ENCODE data around the gene DUSP19.
"Not testable (repeated sequence)": the region's sequence is repeated elsewhere in the genome, so short reads cannot be mapped to it uniquely, and the experiment has no call there.

DUSP19 gene

DNA sequence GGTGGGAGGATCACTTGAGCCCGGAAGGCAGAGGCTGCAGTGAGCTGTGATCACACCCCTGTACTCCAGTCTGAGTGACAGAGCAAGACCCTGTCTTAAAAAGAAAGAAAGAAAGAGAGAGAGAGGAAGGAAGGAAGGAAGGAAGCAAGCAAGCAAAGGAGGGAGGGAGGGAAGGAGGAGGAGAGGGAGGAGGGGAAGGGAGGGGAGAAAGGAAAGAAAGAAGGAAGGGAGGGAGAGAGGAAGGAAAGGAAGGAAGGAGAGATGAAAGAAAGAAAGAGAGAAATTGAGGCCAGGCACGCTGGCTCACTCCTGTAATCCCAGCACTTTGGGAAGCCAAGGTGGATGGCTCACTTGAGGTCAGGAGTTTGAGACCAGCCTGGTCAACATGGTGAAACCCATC lies 37.9 kb upstream of the DUSP19 start:
- Histone ChIP-seq H3K4me3 (ENCODE audit: low read depth, low read length) (no peak overlapping the region), H3K27me3 (replicated peaks) (no peaks in the 10 kb centered on the region), H3K36me3 (replicated peaks) (no peaks in the 10 kb centered on the region), H3K27ac (no peak overlapping the region)
- TF ChIP-seq, protein P1, sequence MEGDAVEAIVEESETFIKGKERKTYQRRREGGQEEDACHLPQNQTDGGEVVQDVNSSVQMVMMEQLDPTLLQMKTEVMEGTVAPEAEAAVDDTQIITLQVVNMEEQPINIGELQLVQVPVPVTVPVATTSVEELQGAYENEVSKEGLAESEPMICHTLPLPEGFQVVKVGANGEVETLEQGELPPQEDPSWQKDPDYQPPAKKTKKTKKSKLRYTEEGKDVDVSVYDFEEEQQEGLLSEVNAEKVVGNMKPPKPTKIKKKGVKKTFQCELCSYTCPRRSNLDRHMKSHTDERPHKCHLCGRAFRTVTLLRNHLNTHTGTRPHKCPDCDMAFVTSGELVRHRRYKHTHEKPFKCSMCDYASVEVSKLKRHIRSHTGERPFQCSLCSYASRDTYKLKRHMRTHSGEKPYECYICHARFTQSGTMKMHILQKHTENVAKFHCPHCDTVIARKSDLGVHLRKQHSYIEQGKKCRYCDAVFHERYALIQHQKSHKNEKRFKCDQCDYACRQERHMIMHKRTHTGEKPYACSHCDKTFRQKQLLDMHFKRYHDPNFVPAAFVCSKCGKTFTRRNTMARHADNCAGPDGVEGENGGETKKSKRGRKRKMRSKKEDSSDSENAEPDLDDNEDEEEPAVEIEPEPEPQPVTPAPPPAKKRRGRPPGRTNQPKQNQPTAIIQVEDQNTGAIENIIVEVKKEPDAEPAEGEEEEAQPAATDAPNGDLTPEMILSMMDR (IDR thresholded peaks at IDR 0.05; ENCODE audit: low read depth, low read length, missing control alignments): no peak
- no peak for DNase-seq
- in situ Hi-C loops (cut with HindIII; ENCODE audit: low pct_ligation_motif_present, low sequenced_read_pairs): no loop called here

DNA sequence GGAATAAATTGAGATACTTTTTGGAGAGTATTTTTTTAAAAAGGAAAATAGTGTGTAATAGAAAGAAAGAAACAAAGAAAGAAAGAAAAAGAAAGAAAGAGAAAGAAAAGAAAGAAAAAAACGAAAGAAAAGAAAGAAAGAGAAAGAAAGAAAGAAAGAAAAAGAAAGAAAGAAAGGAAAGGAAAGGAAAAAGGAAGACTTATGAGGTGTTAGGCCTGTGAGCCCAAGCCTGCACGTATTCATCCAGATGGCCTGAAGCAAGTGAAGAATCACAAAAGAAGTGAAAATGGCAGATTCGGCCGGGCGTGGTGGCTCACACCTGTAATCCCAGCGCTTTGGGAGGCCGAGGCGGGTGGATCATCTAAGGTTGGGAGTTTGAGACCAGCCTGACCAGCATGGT lies 35.0 kb upstream of the DUSP19 start:
- DNase-seq; in situ Hi-C loops (cut with HindIII; ENCODE audit: low pct_ligation_motif_present, low sequenced_read_pairs); H3K27ac ChIP-seq; H3K36me3 ChIP-seq (replicated peaks); H3K27me3 ChIP-seq (replicated peaks); H3K4me3 ChIP-seq (ENCODE audit: low read depth, low read length): not testable (repeated sequence)

DNA sequence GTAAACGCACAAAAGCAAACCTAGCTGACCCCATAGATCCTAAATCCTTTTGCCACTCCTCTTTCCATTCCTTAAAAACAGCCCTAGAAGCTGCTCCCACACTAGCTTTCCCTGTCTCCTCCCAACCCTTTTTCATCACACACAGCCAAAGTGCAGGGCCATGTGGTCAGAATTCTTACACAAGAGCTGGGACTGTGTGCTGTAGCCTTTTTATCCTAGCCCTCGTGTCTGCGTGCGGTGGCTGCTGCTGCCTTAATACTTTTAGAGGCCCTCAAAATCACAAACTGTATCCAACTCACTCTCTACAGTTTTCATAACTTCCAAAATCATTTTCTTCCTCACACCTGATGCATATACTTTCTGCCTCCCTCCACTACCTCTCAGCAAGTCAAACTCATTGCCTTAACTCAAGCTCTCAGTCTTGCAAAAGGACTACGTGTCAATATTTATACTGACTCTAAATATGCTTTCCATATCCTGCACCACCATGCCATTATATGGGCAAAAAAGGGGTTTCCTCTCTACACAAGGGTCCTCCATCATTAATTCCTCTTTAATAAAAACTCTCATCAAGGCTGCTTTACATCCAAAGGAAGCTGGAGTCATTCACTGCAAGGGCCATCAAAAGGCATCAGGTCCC lies 30.9 kb upstream of the DUSP19 start:
- H3K4me3 ChIP-seq (ENCODE audit: low read depth, low read length); in situ Hi-C loops (cut with HindIII; ENCODE audit: low pct_ligation_motif_present, low sequenced_read_pairs); H3K27ac ChIP-seq; H3K36me3 ChIP-seq (replicated peaks); DNase-seq; H3K27me3 ChIP-seq (replicated peaks): not testable (repeated sequence)

DNA sequence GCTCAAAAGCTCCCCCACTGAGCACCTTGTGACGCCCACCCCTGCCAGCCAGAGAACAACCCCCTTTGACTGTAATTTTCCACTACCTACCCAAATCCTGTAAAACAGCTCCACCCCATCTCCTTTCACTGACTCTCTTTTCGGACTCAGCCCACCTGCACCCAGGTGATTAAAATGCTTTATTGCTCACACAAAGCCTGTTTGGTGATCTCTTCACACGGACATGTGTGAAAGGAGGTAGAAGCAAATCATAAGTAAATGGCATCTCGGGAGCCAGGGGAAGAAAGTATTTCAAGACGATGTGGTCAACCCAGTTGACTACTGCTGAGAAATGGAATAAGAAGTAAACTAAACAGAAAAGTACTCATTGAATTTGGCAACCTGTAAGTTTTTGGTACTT lies 29.1 kb upstream of the DUSP19 start:
- Histone ChIP-seq H3K27ac (no peak overlapping the region), H3K36me3 (replicated peaks) (no peaks in the 10 kb centered on the region), H3K4me3 (ENCODE audit: low read depth, low read length) (no peak overlapping the region), H3K27me3 (replicated peaks) (no peaks in the 10 kb centered on the region)
- in situ Hi-C loops (cut with HindIII; ENCODE audit: low pct_ligation_motif_present, low sequenced_read_pairs): no loop called here
- TF ChIP-seq, protein P1 (IDR thresholded peaks at IDR 0.05; ENCODE audit: low read depth, low read length, missing control alignments): no peak
- no peak for DNase-seq

DNA sequence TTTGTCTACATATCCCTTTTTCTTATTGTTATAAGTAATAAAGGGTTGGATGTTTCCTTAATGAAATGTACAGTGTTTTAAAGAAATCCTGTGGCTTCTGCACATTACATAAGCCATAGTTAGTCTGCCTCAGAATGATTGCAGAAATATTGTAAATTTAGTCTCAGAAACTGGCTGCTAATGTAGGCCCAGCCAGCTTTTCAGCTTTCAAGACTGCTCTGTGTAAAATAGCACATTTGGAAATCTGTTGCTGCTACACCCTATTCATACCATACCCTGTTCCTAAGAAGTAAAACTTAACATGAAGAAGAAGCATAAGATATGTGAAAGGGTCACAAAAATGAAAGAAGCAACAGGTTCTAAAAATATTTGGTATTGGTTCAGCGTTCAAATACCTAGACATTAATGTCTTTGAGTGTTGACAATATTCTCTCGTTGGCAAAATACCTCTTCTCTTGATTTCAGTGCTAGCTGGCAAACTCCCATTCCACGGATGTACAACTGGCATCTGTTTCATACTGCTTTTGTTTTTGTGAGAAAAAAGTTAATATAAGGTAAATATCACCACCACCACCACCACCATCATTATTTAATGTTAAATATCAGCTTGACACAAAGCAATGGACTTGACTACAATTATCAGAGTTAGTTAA lies 21.1 kb upstream of the DUSP19 start:
- no peak overlapping the region for H3K4me3 ChIP-seq (ENCODE audit: low read depth, low read length)
- no peak for DNase-seq
- no peak overlapping the region for H3K27ac ChIP-seq
- TF ChIP-seq, protein P1 (IDR thresholded peaks at IDR 0.05; ENCODE audit: low read depth, low read length, missing control alignments): no peak
- no peaks in the 10 kb centered on the region for H3K36me3 ChIP-seq (replicated peaks)
- in situ Hi-C loops (cut with HindIII; ENCODE audit: low pct_ligation_motif_present, low sequenced_read_pairs): no loop called here
- no peaks in the 10 kb centered on the region for H3K27me3 ChIP-seq (replicated peaks)

DNA sequence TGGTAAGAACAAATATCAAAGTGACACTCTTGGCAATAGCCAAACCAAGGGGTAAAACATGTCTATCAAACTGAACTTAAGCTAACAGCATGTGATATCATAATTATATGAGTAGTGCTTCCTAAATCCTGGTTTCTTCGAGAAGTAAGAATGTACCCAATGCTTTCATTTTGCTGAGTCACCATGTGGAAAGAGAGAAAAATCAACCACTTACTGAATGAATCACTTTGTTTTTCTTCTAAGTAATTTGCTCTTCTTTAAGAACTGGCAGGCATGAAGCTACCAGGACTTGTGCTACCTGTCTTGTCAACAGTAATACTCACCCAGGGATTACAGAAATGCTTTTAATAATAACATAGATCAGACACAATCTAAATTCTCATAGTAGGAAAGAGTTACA lies 19.0 kb upstream of the DUSP19 start:
- H3K27me3 ChIP-seq (replicated peaks): no peaks in the 10 kb centered on the region
- peak overlapping the region; percentile 47 for H3K27ac ChIP-seq
- TF ChIP-seq, protein P1 (IDR thresholded peaks at IDR 0.05; ENCODE audit: low read depth, low read length, missing control alignments): no peak
- in situ Hi-C loops (cut with HindIII; ENCODE audit: low pct_ligation_motif_present, low sequenced_read_pairs): no loop called here
- no peak overlapping the region for H3K4me3 ChIP-seq (ENCODE audit: low read depth, low read length)
- DNase-seq: peak; percentile 70
- H3K36me3 ChIP-seq (replicated peaks): no peaks in the 10 kb centered on the region

Data from brain microvascular endothelial cell (primary cell).